ENCODE measurements around the gene CACNB4.

CACNB4 gene

GRCh38 chr2:151792589-151792988, 306.3 kb downstream of the CACNB4 start:
- TF ChIP-seq, protein P1, sequence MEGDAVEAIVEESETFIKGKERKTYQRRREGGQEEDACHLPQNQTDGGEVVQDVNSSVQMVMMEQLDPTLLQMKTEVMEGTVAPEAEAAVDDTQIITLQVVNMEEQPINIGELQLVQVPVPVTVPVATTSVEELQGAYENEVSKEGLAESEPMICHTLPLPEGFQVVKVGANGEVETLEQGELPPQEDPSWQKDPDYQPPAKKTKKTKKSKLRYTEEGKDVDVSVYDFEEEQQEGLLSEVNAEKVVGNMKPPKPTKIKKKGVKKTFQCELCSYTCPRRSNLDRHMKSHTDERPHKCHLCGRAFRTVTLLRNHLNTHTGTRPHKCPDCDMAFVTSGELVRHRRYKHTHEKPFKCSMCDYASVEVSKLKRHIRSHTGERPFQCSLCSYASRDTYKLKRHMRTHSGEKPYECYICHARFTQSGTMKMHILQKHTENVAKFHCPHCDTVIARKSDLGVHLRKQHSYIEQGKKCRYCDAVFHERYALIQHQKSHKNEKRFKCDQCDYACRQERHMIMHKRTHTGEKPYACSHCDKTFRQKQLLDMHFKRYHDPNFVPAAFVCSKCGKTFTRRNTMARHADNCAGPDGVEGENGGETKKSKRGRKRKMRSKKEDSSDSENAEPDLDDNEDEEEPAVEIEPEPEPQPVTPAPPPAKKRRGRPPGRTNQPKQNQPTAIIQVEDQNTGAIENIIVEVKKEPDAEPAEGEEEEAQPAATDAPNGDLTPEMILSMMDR (IDR thresholded peaks at IDR 0.05) = no peak

DNA sequence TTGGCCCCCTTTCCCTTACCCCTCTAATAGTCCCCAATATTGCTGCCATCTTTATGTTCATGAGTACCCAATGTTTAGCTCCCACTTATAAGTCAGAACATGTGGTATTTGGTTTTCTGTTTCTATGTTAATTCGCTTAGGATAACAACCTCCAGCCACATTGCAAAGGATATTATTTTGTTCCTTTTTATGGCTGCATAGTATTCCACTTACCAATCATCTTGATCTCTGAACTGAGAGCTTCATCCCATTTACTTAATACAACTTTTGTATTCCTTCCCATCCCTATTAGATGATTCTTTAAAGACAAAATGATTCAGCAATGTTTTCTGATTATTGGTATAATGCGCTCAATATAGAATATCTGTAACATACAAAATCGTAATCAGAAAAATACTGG, 307.3 kb downstream of the CACNB4 start:
- TF ChIP-seq, protein P1 (IDR thresholded peaks at IDR 0.05) = no peak

GRCh38 chr2:151790689-151791088, 308.2 kb downstream of the CACNB4 start:
- TF ChIP-seq, protein P1 (IDR thresholded peaks at IDR 0.05) = no peak

GRCh38 chr2:151789055-151789834, 309.6 kb downstream of the CACNB4 start:
- TF ChIP-seq, protein P1 (IDR thresholded peaks at IDR 0.05) = no peak

GRCh38 chr2:151786483-151786882, 312.4 kb downstream of the CACNB4 start:
- TF ChIP-seq, protein P1 (IDR thresholded peaks at IDR 0.05) = no peak

DNA sequence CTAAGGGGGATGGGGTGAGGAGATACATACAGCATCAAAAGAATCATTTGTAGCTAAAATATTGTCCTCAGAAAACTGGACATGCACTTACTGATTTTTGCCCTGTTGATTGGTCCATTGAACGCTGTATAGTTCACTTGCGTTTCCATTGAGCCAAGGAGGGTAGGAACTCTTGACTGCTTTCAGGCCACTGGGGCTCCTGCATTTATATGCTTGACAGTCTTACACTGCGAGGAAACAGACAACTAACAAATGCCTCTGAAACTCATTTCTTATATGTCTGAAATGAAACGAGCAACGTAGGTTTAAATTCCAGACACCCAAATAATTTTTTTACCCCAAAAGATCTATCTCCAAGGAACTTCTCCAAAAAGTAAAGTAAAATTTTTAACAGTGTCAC, 312.8 kb downstream of the CACNB4 start:
- TF ChIP-seq, protein P1 (IDR thresholded peaks at IDR 0.05) = no peak

GRCh38 chr2:151783133-151783520, 315.7 kb downstream of the CACNB4 start:
- TF ChIP-seq, protein P1 (IDR thresholded peaks at IDR 0.05) = no peak
